Measurements from ENCODE around the gene RALGPS1.
"Not testable (repeated sequence)": the region's sequence is repeated elsewhere in the genome, so short reads cannot be mapped to it uniquely, and the experiment has no call there.

Gene RALGPS1

GRCh38 chr9:127139071-127139731 lies 224.6 kb downstream of the RALGPS1 start:
- DNase-seq (ENCODE audit: low read depth), result no peak

GRCh38 chr9:127139775-127140174 lies 225.2 kb downstream of the RALGPS1 start:
- DNase-seq (ENCODE audit: low read depth), result no peak

GRCh38 chr9:127140181-127140580 lies 225.6 kb downstream of the RALGPS1 start:
- DNase-seq (ENCODE audit: low read depth), result no peak

GRCh38 chr9:127140842-127141675 lies 226.5 kb downstream of the RALGPS1 start:
- DNase-seq (ENCODE audit: low read depth), result no peak

- no peak for DNase-seq (ENCODE audit: low read depth)
Observed at GRCh38 chr9:127142291-127142690, 227.7 kb downstream of the RALGPS1 start.

- DNase-seq (ENCODE audit: low read depth), result no peak
Observed at GRCh38 chr9:127142931-127143464, 228.4 kb downstream of the RALGPS1 start.

- DNase-seq (ENCODE audit: low read depth), result no peak
Observed at GRCh38 chr9:127143920-127144465, 229.4 kb downstream of the RALGPS1 start.

- no peak for DNase-seq (ENCODE audit: low read depth)
Observed at GRCh38 chr9:127144670-127145445, 230.3 kb downstream of the RALGPS1 start.

- DNase-seq (ENCODE audit: low read depth), result not testable (repeated sequence)
Observed at GRCh38 chr9:127146841-127147240, 232.3 kb downstream of the RALGPS1 start.

GRCh38 chr9:127147251-127147650 lies 232.7 kb downstream of the RALGPS1 start:
- DNase-seq (ENCODE audit: low read depth), result no peak

GRCh38 chr9:127148014-127148413 lies 233.4 kb downstream of the RALGPS1 start:
- DNase-seq (ENCODE audit: low read depth), result no peak

GRCh38 chr9:127149010-127149409 lies 234.4 kb downstream of the RALGPS1 start:
- DNase-seq (ENCODE audit: low read depth), result no peak

GRCh38 chr9:127149463-127150390 lies 235.1 kb downstream of the RALGPS1 start:
- DNase-seq (ENCODE audit: low read depth), result no peak

GRCh38 chr9:127153501-127153900 lies 238.9 kb downstream of the RALGPS1 start:
- no peak for DNase-seq (ENCODE audit: low read depth)

GRCh38 chr9:127154003-127154389 lies 239.4 kb downstream of the RALGPS1 start:
- DNase-seq (ENCODE audit: low read depth), result no peak

GRCh38 chr9:127154390-127155191 lies 240.0 kb downstream of the RALGPS1 start:
- DNase-seq (ENCODE audit: low read depth), result no peak

GRCh38 chr9:127155314-127155960 lies 240.9 kb downstream of the RALGPS1 start:
- no peak for DNase-seq (ENCODE audit: low read depth)

GRCh38 chr9:127158786-127159324 lies 244.3 kb downstream of the RALGPS1 start:
- DNase-seq (ENCODE audit: low read depth), result no peak

GRCh38 chr9:127159325-127159801 lies 244.8 kb downstream of the RALGPS1 start:
- DNase-seq (ENCODE audit: low read depth), result no peak

Data from activated T-helper 9 cell treated with anti-CD3 and anti-CD28 coated beads, Interleukin-2, amount 50 U/mL, for 16 hours (primary cell).